Measurements from ENCODE around the gene GALNT18. TPM values are rescaled to one million over a fixed set of nuclear protein-coding genes. Genes with fewer than 3 reads are reported as not detected.

GALNT18 gene
- total and polyA plus RNA-seq, 2 donors (not counting 3 experiments of a cell fraction or from before 2014, with no cell fraction given), result 0.17 to 0.18 TPM

DNA sequence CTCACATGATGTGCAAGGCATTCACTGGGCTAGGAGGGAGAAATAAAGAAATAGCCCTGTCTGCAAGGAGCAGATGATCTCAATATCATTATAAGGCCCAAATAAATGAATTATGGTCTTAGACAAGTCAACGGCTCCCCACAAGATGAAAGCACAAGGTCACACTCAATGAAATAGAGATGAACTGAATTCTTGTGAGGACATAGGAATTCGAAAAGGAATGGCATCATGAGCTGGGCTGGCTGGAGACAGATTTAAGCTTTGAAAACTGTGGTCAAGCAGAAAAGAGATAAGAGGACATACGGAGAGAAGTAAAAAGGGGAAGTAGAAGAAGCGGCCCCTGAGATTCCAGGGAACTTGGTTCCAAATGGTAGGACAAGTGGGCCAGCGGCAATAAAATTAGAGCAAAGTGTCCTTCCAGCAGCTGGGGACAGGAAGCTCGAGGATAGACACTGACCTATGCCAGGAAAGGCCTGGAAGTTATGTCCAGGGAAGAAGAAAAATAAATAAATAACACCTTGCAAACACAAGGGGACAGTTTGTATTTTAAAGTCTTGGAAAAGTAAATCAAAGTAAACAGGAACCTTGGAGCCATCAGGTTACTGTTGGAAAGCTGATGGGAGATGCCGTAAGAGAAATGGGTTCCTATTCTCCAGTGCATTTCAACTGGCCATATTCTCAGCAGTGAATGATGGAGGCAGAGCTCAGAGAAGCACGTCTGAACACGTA is 37.8 kb downstream of the GALNT18 start:
- peaks cover 4% of the 10 kb centered on the region for H3K4me1 ChIP-seq (ENCODE audit: control insufficient read depth, extremely low read depth, insufficient read depth, low read length)
- no peak overlapping the region for H3K4me2 ChIP-seq (ENCODE audit: insufficient read depth, low read length)
- no TSS peak for BruUV-seq (replicated peaks)
- TF ChIP-seq FOS (IDR thresholded peaks at IDR 0.05; ENCODE audit: borderline replicate concordance, insufficient read depth, low read length) (no peak), GATA2 (IDR thresholded peaks at IDR 0.05; ENCODE audit: insufficient read depth, insufficient read length, low read depth, low read length) (no peak), POLR2AphosphoS5 (IDR thresholded peaks at IDR 0.05; ENCODE audit: insufficient read depth, low read depth, low read length) (no peak), MYC (IDR thresholded peaks at IDR 0.05; ENCODE audit: low read depth, low read length) (no peak)
- TF ChIP-seq, protein P1, sequence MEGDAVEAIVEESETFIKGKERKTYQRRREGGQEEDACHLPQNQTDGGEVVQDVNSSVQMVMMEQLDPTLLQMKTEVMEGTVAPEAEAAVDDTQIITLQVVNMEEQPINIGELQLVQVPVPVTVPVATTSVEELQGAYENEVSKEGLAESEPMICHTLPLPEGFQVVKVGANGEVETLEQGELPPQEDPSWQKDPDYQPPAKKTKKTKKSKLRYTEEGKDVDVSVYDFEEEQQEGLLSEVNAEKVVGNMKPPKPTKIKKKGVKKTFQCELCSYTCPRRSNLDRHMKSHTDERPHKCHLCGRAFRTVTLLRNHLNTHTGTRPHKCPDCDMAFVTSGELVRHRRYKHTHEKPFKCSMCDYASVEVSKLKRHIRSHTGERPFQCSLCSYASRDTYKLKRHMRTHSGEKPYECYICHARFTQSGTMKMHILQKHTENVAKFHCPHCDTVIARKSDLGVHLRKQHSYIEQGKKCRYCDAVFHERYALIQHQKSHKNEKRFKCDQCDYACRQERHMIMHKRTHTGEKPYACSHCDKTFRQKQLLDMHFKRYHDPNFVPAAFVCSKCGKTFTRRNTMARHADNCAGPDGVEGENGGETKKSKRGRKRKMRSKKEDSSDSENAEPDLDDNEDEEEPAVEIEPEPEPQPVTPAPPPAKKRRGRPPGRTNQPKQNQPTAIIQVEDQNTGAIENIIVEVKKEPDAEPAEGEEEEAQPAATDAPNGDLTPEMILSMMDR (IDR thresholded peaks at IDR 0.05; ENCODE audit: extremely low read depth in 1 of 2, insufficient read depth in 1 of 2, low read depth in 1 of 2, low read length in 2 of 2), result no peak
- TF ChIP-seq, protein P2, sequence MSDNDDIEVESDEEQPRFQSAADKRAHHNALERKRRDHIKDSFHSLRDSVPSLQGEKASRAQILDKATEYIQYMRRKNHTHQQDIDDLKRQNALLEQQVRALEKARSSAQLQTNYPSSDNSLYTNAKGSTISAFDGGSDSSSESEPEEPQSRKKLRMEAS (IDR thresholded peaks at IDR 0.05; ENCODE audit: insufficient read depth, insufficient read length), result no peak
- H4K20me1 ChIP-seq (replicated peaks; ENCODE audit: control insufficient read depth, extremely low read depth, insufficient read depth, low read length), result no peaks in the 10 kb centered on the region
- DNase-seq (ENCODE audit: low read depth, low spot score) (no peak), FAIRE-seq (no peak)
- no peak overlapping the region for H3K9ac ChIP-seq (replicated peaks; ENCODE audit: extremely low read depth, insufficient read depth, low read length)
- no peak overlapping the region for H3K27ac ChIP-seq (ENCODE audit: insufficient read depth, low read depth, low read length)
- peaks cover 0 to 2% of the 10 kb centered on the region in 2 experiments for H3K27me3 ChIP-seq (ENCODE audit: control insufficient read depth in 2 of 2, insufficient read depth in 2 of 2, low read length in 2 of 2)
- no peak overlapping the region for H3K4me3 ChIP-seq (replicated peaks in 1 of 3; ENCODE audit: insufficient read depth in 1 of 3, low read depth in 1 of 3, low read length in 3 of 3)
- dilution Hi-C loops (cut with MboI; ENCODE audit: extremely low pct_ligation_motif_present, low sequenced_read_pairs) (no loop called here), intact Hi-C loops (cut with micrococcal nuclease) (no loop called here)
- H3K36me3 ChIP-seq (ENCODE audit: control insufficient read depth in 2 of 2, extremely low read depth in 1 of 2, insufficient read depth in 2 of 2, low read length in 2 of 2), result no peaks in the 10 kb centered on the region
- ChIA-PET POLR2A (no interaction called here), CTCF (no interaction called here)
- no peak overlapping the region for H2AFZ ChIP-seq (ENCODE audit: low read depth, low read length)
- no peaks in the 10 kb centered on the region for H3K9me3 ChIP-seq (replicated peaks; ENCODE audit: control insufficient read depth, insufficient read depth, low read length)
- no peaks in the 10 kb centered on the region for H3K79me2 ChIP-seq (ENCODE audit: control insufficient read depth, insufficient read depth, low read length)
- no peaks in the 10 kb centered on the region for H3K9me1 ChIP-seq (replicated peaks; ENCODE audit: control insufficient read depth, extremely low read depth, insufficient read depth, low read length)

Measured in endothelial cell of umbilical vein (primary cell).